Astrocyte of the cerebellum (primary cell): ENCODE measurements around the gene AHNAK2.
"Not testable (repeated sequence)": the region's sequence is repeated elsewhere in the genome, so short reads cannot be mapped to it uniquely, and the experiment has no call there.

Experiments used
- DNase-seq: peaks from one replicate; pipeline ENCODE4 v3.0.0-alpha.2; 2011; ENCODE audit warnings: low read depth
- H3K4me3 ChIP-seq: 2 replicates; pipeline ENCODE4 v1.5.1; 2011; ENCODE audit warnings: mild to moderate bottlenecking, low read depth, low read length, moderate library complexity
- in situ Hi-C: cut with HindIII; loops from 2 replicates; pipeline ENCODE4 v1.10.0; 2017; ENCODE audit warnings: low sequenced_read_pairs
- TF ChIP-seq, protein P1 (sequence below): IDR thresholded peaks from 2 replicates; pipeline ENCODE4 v1.5.1; 2012; ENCODE audit warnings: low read length, low read depth, moderate library complexity, mild to moderate bottlenecking; ENCODE audit errors: missing control alignments

AHNAK2 gene

DNA sequence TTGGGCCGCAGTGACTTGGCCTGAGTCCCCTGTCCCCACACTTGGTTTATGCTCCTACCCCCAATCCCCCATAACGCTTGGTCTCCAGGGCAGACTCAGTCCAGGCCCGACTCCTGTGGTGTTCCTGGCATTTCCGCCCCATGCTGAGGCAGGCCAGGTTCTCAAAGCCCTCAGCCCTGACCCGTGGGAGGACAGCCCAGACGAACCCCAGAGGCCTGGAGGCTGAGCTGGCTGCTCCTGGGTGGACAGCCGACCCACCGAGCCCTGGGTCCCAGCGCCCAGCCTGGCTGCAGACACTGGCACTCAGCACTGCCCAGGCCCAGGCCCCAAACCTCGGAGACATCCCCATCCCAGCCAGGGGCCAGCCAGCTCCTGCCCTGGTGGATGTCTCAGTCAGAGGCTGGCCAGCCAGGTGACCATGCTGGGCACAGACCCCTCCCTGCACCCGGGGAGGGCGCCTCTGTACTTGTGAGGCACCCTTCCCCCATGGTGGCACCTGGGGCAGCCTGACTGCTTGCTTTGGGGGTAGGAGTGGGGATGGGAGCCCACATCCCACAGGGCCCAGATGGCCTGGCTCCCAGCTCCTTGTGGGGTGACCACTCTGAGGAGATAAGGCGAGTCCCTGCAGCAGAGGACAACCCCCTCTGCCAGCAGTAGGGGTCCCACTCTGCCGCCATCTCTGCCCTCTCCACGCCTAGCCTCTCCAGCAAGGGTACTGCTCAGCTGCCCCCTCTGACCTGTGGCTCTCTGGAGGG, 52.1 kb downstream of the AHNAK2 start:
- TF ChIP-seq, protein P1, sequence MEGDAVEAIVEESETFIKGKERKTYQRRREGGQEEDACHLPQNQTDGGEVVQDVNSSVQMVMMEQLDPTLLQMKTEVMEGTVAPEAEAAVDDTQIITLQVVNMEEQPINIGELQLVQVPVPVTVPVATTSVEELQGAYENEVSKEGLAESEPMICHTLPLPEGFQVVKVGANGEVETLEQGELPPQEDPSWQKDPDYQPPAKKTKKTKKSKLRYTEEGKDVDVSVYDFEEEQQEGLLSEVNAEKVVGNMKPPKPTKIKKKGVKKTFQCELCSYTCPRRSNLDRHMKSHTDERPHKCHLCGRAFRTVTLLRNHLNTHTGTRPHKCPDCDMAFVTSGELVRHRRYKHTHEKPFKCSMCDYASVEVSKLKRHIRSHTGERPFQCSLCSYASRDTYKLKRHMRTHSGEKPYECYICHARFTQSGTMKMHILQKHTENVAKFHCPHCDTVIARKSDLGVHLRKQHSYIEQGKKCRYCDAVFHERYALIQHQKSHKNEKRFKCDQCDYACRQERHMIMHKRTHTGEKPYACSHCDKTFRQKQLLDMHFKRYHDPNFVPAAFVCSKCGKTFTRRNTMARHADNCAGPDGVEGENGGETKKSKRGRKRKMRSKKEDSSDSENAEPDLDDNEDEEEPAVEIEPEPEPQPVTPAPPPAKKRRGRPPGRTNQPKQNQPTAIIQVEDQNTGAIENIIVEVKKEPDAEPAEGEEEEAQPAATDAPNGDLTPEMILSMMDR: no peak
- no peak overlapping the region for H3K4me3 ChIP-seq
- no peak for DNase-seq
- in situ Hi-C loops: no loop called here

DNA sequence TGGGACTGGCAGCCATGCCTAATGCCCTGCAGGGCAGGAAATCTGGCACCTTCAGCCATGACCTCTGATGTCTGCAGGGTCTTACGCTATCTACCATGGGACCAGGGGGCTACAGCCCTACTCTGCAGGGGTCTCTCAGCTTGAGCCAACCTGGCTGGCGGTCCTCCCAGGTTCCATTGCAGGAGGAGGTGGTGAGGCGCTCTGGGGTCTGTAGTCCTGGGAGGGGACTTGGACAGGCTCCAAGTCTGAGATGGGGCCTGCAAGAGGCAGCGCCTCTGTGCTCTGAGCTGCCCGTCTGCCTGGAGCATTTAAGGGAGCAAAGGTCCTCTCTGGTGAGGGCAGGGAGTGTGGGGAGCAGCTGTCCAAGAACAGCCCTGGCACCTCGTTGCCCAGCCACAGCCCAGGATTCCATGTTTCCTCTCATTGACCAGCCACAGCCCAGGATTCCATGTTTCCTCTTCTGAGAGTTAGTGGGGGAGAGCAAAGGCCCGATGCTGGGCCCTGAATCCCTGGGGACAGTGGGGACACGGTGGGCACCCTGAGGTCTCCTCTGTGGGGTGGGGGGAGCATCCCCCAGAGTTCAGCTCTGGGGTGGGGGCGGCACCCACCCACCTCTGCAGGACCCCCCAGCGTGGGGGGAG, 52.8 kb downstream of the AHNAK2 start:
- in situ Hi-C loops: no loop called here
- H3K4me3 ChIP-seq: no peak overlapping the region
- DNase-seq: no peak
- TF ChIP-seq, protein P1: no peak

- H3K4me3 ChIP-seq: no peak within 1 kb of the TSS
- DNase-seq: no peak
- in situ Hi-C loops: no loop called here
- TF ChIP-seq, protein P1: no peak
These were observed 53.6 kb downstream of the AHNAK2 start, which contains the start of gene PLD4 for GRCh38 chr14:104924421-104925213. Gene PLD4 (plus strand): TSS chr14:104924879. CDS start chr14:104927141, 2,262 bp downstream.

DNA sequence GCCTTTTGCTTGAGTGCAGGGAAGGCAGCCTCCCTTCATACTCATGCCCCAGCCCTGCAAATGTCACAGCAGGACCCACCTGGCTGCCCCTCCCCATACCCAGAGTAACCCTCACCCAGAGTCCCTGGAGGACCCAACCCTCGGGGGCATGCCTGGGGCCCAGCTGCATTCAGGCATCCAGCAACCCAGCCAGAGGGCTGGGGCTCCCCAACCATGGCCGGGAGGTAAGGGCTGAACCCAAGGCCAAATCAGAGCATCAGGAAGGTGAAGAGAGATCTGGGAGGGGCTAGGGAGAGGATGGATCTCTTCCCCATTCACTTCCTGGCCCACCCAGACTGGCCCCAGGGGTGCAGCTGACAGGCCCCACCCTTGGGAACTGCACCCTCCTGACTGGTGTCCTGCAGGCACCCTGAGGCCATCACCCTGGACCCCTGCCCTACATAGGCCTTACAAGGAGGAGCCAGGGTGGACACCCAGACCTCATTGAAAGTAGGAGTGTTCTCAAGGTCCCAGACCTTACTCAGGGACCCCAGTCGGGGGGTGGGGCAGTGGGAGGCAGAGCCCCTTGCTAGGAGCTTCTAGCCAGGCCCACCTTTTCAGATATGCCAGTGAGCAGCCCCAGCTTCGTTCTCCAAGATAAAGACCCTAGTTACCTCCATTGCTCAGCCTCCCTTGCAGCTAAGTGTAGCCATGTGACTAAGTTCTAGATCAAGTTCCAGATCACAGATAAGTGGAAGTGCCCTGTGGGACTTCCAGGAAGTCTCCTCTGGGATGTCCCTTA, 54.3 kb downstream of the AHNAK2 start:
- no peak for DNase-seq
- in situ Hi-C loops: no loop called here
- H3K4me3 ChIP-seq: no peak overlapping the region
- TF ChIP-seq, protein P1: no peak

DNA sequence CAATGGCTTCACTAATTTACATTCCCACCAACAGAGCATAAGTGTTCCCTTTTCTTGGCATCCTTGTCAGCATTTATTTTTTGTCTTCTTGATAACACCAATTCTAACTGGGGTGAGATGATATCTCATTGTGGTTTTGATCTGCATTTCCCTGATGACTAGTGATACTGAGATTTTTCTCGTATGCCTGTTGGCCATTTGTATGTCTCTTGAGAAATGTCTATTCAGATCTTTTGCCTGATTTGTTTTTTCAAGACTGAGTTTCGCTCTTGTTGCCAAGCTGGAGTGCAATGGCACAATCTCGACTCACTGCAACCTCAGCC, 58.2 kb downstream of the AHNAK2 start:
- H3K4me3 ChIP-seq: no peak overlapping the region
- TF ChIP-seq, protein P1: no peak
- no peak for DNase-seq
- in situ Hi-C loops: no loop called here

GRCh38 chr14:104919152-104919992, 58.8 kb downstream of the AHNAK2 start:
- in situ Hi-C loops, DNase-seq, H3K4me3 ChIP-seq: not testable (repeated sequence)
